Measurements from ENCODE around the gene A2ML1.

DNA sequence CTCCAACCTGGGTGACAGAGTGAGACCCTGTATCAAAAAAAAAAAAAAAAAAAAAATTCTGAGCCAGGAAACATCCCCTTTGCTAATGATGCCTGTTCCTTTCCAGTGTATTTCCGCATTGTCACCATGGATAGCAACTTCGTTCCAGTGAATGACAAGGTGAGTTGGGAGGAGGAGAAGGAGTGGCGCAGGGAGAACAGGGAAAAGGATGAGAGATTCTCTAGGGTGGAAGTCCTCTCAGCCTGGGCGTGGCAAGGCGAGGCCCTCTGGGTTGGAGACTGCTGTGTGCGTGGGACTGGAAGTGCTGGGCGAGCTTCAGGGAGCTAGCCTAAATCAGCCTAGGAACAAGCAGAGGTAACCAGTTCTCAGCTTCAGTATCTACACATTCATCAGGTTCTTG is 7.2 kb downstream of the A2ML1 start:
- TF ChIP-seq, protein P1, sequence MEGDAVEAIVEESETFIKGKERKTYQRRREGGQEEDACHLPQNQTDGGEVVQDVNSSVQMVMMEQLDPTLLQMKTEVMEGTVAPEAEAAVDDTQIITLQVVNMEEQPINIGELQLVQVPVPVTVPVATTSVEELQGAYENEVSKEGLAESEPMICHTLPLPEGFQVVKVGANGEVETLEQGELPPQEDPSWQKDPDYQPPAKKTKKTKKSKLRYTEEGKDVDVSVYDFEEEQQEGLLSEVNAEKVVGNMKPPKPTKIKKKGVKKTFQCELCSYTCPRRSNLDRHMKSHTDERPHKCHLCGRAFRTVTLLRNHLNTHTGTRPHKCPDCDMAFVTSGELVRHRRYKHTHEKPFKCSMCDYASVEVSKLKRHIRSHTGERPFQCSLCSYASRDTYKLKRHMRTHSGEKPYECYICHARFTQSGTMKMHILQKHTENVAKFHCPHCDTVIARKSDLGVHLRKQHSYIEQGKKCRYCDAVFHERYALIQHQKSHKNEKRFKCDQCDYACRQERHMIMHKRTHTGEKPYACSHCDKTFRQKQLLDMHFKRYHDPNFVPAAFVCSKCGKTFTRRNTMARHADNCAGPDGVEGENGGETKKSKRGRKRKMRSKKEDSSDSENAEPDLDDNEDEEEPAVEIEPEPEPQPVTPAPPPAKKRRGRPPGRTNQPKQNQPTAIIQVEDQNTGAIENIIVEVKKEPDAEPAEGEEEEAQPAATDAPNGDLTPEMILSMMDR (IDR thresholded peaks at IDR 0.05): no peak
- TF ChIP-seq ZFX (IDR thresholded peaks at IDR 0.05; ENCODE audit: borderline replicate concordance): no peak
